HK-2 (cell line): ENCODE data around the gene LRRC63.
"Not testable (repeated sequence)": the region's sequence is repeated elsewhere in the genome, so short reads cannot be mapped to it uniquely, and the experiment has no call there.

Source experiments
- DNase-seq: peaks from one replicate; pipeline ENCODE4 v3.0.0-alpha.2; 2018; ENCODE audit not compliant: unreplicated experiment

LRRC63 gene

GRCh38 chr13:46181377-46181839 lies 30.3 kb upstream of the LRRC63 start:
- no peak for DNase-seq

GRCh38 chr13:46181840-46182490 lies 29.8 kb upstream of the LRRC63 start, which contains the start of gene LCP1:
Gene LCP1, minus strand, starts transcription at chr13:46182177. Its CDS starts 22,515 bp downstream, at chr13:46159662.
- no peak for DNase-seq

GRCh38 chr13:46182491-46182877 lies 29.2 kb upstream of the LRRC63 start:
- DNase-seq, result no peak

GRCh38 chr13:46183018-46183946 lies 28.4 kb upstream of the LRRC63 start:
- no peak for DNase-seq

GRCh38 chr13:46184277-46184699 lies 27.4 kb upstream of the LRRC63 start:
- no peak for DNase-seq

GRCh38 chr13:46185634-46186033 lies 26.1 kb upstream of the LRRC63 start:
- DNase-seq, result no peak

GRCh38 chr13:46192412-46192811 lies 19.3 kb upstream of the LRRC63 start:
- DNase-seq, result no peak

GRCh38 chr13:46195016-46195415 lies 16.7 kb upstream of the LRRC63 start:
- DNase-seq, result no peak

GRCh38 chr13:46197299-46198048 lies 14.3 kb upstream of the LRRC63 start:
- DNase-seq, result no peak

- no peak for DNase-seq
Measured at GRCh38 chr13:46198696-46199193, 13.0 kb upstream of the LRRC63 start.

GRCh38 chr13:46202188-46202795 lies 9.4 kb upstream of the LRRC63 start:
- no peak for DNase-seq

GRCh38 chr13:46202966-46203365 lies 8.8 kb upstream of the LRRC63 start:
- no peak for DNase-seq

- DNase-seq, result no peak
Measured at GRCh38 chr13:46206143-46206542, 5.6 kb upstream of the LRRC63 start.

- no peak for DNase-seq
Measured at GRCh38 chr13:46207828-46208227, 3.9 kb upstream of the LRRC63 start.

GRCh38 chr13:46210362-46211083 lies 1.2 kb upstream of the LRRC63 start:
- DNase-seq, result no peak

GRCh38 chr13:46211116-46211482 lies 629 bp upstream of the LRRC63 start:
- no peak for DNase-seq

GRCh38 chr13:46213242-46213641 lies 1.5 kb downstream of the LRRC63 start:
- no peak for DNase-seq

- DNase-seq, result not testable (repeated sequence)
Measured at GRCh38 chr13:46214741-46215140, 3.0 kb downstream of the LRRC63 start.

- not testable (repeated sequence) for DNase-seq
Measured at GRCh38 chr13:46220234-46220633, 8.5 kb downstream of the LRRC63 start.

- no peak for DNase-seq
Measured at GRCh38 chr13:46229251-46229650, 17.5 kb downstream of the LRRC63 start.

GRCh38 chr13:46232281-46232680 lies 20.6 kb downstream of the LRRC63 start:
- no peak for DNase-seq
